ENCODE data around the gene APPL2. TPM values are rescaled to one million over a fixed set of nuclear protein-coding genes. Genes with fewer than 3 reads are reported as not detected.
"Not testable (repeated sequence)": the region's sequence is repeated elsewhere in the genome, so short reads cannot be mapped to it uniquely, and the experiment has no call there.

The APPL2 gene
- polyA plus RNA-seq, 3 donors from 2014 or later: 9.5 to 14.1 (median 10.5) TPM

GRCh38 chr12:105190530-105190929 is 45.4 kb downstream of the APPL2 start:
- Mint-ChIP-seq H3K27ac (peak overlapping the region in 4 of 6 donors; percentile 1 to 53 (median 10)), H3K4me3 (no peak overlapping the region), H3K36me3 (peaks cover 32 to 63% (median 32%) of the 10 kb centered on the region in 3 donors), H3K27me3 (ENCODE audit: low read depth in 3 of 3) (peaks cover 0 to 3% (median 1%) of the 10 kb centered on the region in 3 donors), H3K4me1 (peaks cover 0 to 4% of the 10 kb centered on the region in 2 donors), H3K9me3 (no peaks in the 10 kb centered on the region)
- DNase-seq: no peak

- peaks cover 0 to 4% of the 10 kb centered on the region in 2 donors for H3K4me1 Mint-ChIP-seq
- H3K27ac Mint-ChIP-seq: peak overlapping the region in 2 of 6 donors; percentile 4 to 41
- peaks cover 0 to 3% (median 1%) of the 10 kb centered on the region in 3 donors for H3K27me3 Mint-ChIP-seq (ENCODE audit: low read depth in 3 of 3)
- DNase-seq: no peak
- no peak overlapping the region for H3K4me3 Mint-ChIP-seq
- H3K9me3 Mint-ChIP-seq: no peaks in the 10 kb centered on the region
- H3K36me3 Mint-ChIP-seq: peaks cover 34 to 69% (median 38%) of the 10 kb centered on the region in 3 donors
Observed at GRCh38 chr12:105189293-105189692, 46.7 kb downstream of the APPL2 start.

- not testable (repeated sequence) for H3K4me3 Mint-ChIP-seq; H3K27ac Mint-ChIP-seq; H3K9me3 Mint-ChIP-seq; DNase-seq; H3K27me3 Mint-ChIP-seq (ENCODE audit: low read depth in 3 of 3); H3K4me1 Mint-ChIP-seq
- H3K36me3 Mint-ChIP-seq: peaks cover 50 to 63% (median 53%) of the 10 kb centered on the region in 3 donors
Observed at GRCh38 chr12:105183976-105184375, 52.0 kb downstream of the APPL2 start.

GRCh38 chr12:105183406-105183805 is 52.6 kb downstream of the APPL2 start:
- not testable (repeated sequence) for H3K9me3 Mint-ChIP-seq; H3K27me3 Mint-ChIP-seq (ENCODE audit: low read depth in 3 of 3); H3K4me3 Mint-ChIP-seq; H3K27ac Mint-ChIP-seq; DNase-seq; H3K4me1 Mint-ChIP-seq
- H3K36me3 Mint-ChIP-seq: peaks cover 48 to 59% (median 54%) of the 10 kb centered on the region in 3 donors

GRCh38 chr12:105179114-105179513 is 56.9 kb downstream of the APPL2 start:
- not testable (repeated sequence) for H3K9me3 Mint-ChIP-seq; H3K4me1 Mint-ChIP-seq; H3K4me3 Mint-ChIP-seq; H3K27ac Mint-ChIP-seq; H3K27me3 Mint-ChIP-seq (ENCODE audit: low read depth in 3 of 3); DNase-seq
- peaks cover 30 to 48% (median 48%) of the 10 kb centered on the region in 3 donors for H3K36me3 Mint-ChIP-seq

GRCh38 chr12:105177208-105177607 is 58.8 kb downstream of the APPL2 start:
- DNase-seq: no peak
- peaks cover under 1 to 1% of the 10 kb centered on the region in 2 donors for H3K4me1 Mint-ChIP-seq
- peak overlapping the region in 1 of 6 donors; percentile 13 for H3K27ac Mint-ChIP-seq
- peaks cover 0 to 2% (median 1%) of the 10 kb centered on the region in 3 donors for H3K27me3 Mint-ChIP-seq (ENCODE audit: low read depth in 3 of 3)
- peaks cover 15 to 33% (median 33%) of the 10 kb centered on the region in 3 donors for H3K36me3 Mint-ChIP-seq
- H3K9me3 Mint-ChIP-seq: peaks cover 0 to 2% (median 0%) of the 10 kb centered on the region in 6 donors
- no peak overlapping the region for H3K4me3 Mint-ChIP-seq

GRCh38 chr12:105175397-105175990 is 60.5 kb downstream of the APPL2 start:
- H3K4me1 Mint-ChIP-seq: peaks cover 0 to 1% of the 10 kb centered on the region in 2 donors
- H3K4me3 Mint-ChIP-seq: no peak overlapping the region
- no peaks in the 10 kb centered on the region for H3K9me3 Mint-ChIP-seq
- H3K27ac Mint-ChIP-seq: peak overlapping the region in 3 of 6 donors; percentile 17 to 30 (median 17)
- peaks cover 6 to 28% (median 24%) of the 10 kb centered on the region in 3 donors for H3K36me3 Mint-ChIP-seq
- peaks cover 0 to 2% (median 1%) of the 10 kb centered on the region in 3 donors for H3K27me3 Mint-ChIP-seq (ENCODE audit: low read depth in 3 of 3)
- DNase-seq: no peak

- Mint-ChIP-seq H3K27me3 (ENCODE audit: low read depth in 3 of 3) (no peaks in the 10 kb centered on the region), H3K4me3 (no peak overlapping the region), H3K9me3 (no peaks in the 10 kb centered on the region), H3K36me3 (peaks cover 2 to 16% (median 16%) of the 10 kb centered on the region in 3 donors), H3K4me1 (no peaks in the 10 kb centered on the region), H3K27ac (peak overlapping the region in 4 of 6 donors; percentile 47 to 85 (median 80))
- no peak for DNase-seq
Observed at GRCh38 chr12:105171691-105172436, 64.1 kb downstream of the APPL2 start.

GRCh38 chr12:105170139-105170538 is 65.8 kb downstream of the APPL2 start:
- H3K9me3 Mint-ChIP-seq: no peaks in the 10 kb centered on the region
- no peaks in the 10 kb centered on the region for H3K4me1 Mint-ChIP-seq
- no peak overlapping the region for H3K4me3 Mint-ChIP-seq
- no peaks in the 10 kb centered on the region for H3K27me3 Mint-ChIP-seq (ENCODE audit: low read depth in 3 of 3)
- H3K27ac Mint-ChIP-seq: peak overlapping the region in 1 of 6 donors; percentile 55
- no peak for DNase-seq
- peaks cover 6 to 16% (median 9%) of the 10 kb centered on the region in 3 donors for H3K36me3 Mint-ChIP-seq

- H3K4me3 Mint-ChIP-seq: no peak overlapping the region
- no peaks in the 10 kb centered on the region for H3K4me1 Mint-ChIP-seq
- DNase-seq: no peak
- no peak overlapping the region for H3K27ac Mint-ChIP-seq
- no peaks in the 10 kb centered on the region for H3K9me3 Mint-ChIP-seq
- peaks cover 17 to 21% (median 21%) of the 10 kb centered on the region in 3 donors for H3K36me3 Mint-ChIP-seq
- no peaks in the 10 kb centered on the region for H3K27me3 Mint-ChIP-seq (ENCODE audit: low read depth in 3 of 3)
Observed at GRCh38 chr12:105168006-105168405, 68.0 kb downstream of the APPL2 start.

GRCh38 chr12:105167346-105167745 is 68.6 kb downstream of the APPL2 start:
- DNase-seq: no peak
- Mint-ChIP-seq H3K4me1 (no peaks in the 10 kb centered on the region), H3K36me3 (peaks cover 17 to 22% (median 21%) of the 10 kb centered on the region in 3 donors), H3K4me3 (no peak overlapping the region), H3K9me3 (no peaks in the 10 kb centered on the region), H3K27ac (no peak overlapping the region), H3K27me3 (ENCODE audit: low read depth in 3 of 3) (no peaks in the 10 kb centered on the region)

- H3K9me3 Mint-ChIP-seq: no peaks in the 10 kb centered on the region
- H3K36me3 Mint-ChIP-seq: peaks cover 17 to 26% (median 21%) of the 10 kb centered on the region in 3 donors
- no peak overlapping the region for H3K27ac Mint-ChIP-seq
- H3K4me1 Mint-ChIP-seq: no peaks in the 10 kb centered on the region
- H3K27me3 Mint-ChIP-seq (ENCODE audit: low read depth in 3 of 3): no peaks in the 10 kb centered on the region
- no peak overlapping the region for H3K4me3 Mint-ChIP-seq
- DNase-seq: no peak
Observed at GRCh38 chr12:105166736-105167135, 69.2 kb downstream of the APPL2 start.

GRCh38 chr12:105164068-105164467 is 71.9 kb downstream of the APPL2 start:
- no peak for DNase-seq
- Mint-ChIP-seq H3K27me3 (ENCODE audit: low read depth in 3 of 3) (no peaks in the 10 kb centered on the region), H3K9me3 (no peaks in the 10 kb centered on the region), H3K4me3 (no peak overlapping the region), H3K4me1 (no peaks in the 10 kb centered on the region), H3K27ac (no peak overlapping the region), H3K36me3 (peaks cover 21 to 31% (median 26%) of the 10 kb centered on the region in 3 donors)

GRCh38 chr12:105162174-105162573 is 73.8 kb downstream of the APPL2 start:
- H3K36me3 Mint-ChIP-seq: peaks cover 26 to 37% (median 31%) of the 10 kb centered on the region in 3 donors
- no peaks in the 10 kb centered on the region for H3K4me1 Mint-ChIP-seq
- H3K4me3 Mint-ChIP-seq: no peak overlapping the region
- H3K27ac Mint-ChIP-seq: no peak overlapping the region
- H3K27me3 Mint-ChIP-seq (ENCODE audit: low read depth in 3 of 3): no peaks in the 10 kb centered on the region
- no peak for DNase-seq
- no peaks in the 10 kb centered on the region for H3K9me3 Mint-ChIP-seq
